RWPE2 (cell line): ENCODE measurements around the gene TGM5.

ENCODE experiments used
- ATAC-seq: fragments of 200-7000 bp; cut with Tn5 transposase; 3 replicates; pipeline ENCODE4 v1.9.1; 2021; ENCODE audit warnings: low read depth
- DNase-seq: peaks from one replicate; pipeline ENCODE4 v3.0.0-alpha.2; 2020; ENCODE audit warnings: low spot score
- H3K27ac ChIP-seq: fragments of 450-650 bp; 2 replicates; pipeline ENCODE4 v1.5.1; 2017; ENCODE audit warnings: mild to moderate bottlenecking; ENCODE audit not compliant: poor library complexity, severe bottlenecking
- H3K27me3 ChIP-seq: fragments of 250-450 bp; sonication (Bioruptor Pico); 2 replicates; pipeline ENCODE4 v1.5.1; 2021; ENCODE audit warnings: mild to moderate bottlenecking, moderate library complexity; ENCODE audit not compliant: insufficient read depth, poor library complexity, severe bottlenecking
- H3K36me3 ChIP-seq: fragments of 250-450 bp; sonication (Bioruptor Pico); 2 replicates; pipeline ENCODE4 v1.5.1; 2020; ENCODE audit warnings: low read depth, mild to moderate bottlenecking, moderate library complexity
- H3K4me1 ChIP-seq: fragments of 250-450 bp; sonication (Bioruptor Pico); 2 replicates; pipeline ENCODE4 v1.5.1; 2021; ENCODE audit warnings: mild to moderate bottlenecking, moderate library complexity; ENCODE audit not compliant: insufficient read depth, poor library complexity, severe bottlenecking
- H3K4me3 ChIP-seq: fragments of 250-450 bp; sonication (Bioruptor Pico); 2 replicates; pipeline ENCODE4 v1.5.1; 2021; ENCODE audit warnings: mild to moderate bottlenecking, moderate library complexity; ENCODE audit not compliant: severe bottlenecking
- H3K9me3 ChIP-seq: fragments of 250-450 bp; sonication (Bioruptor Pico); 2 replicates; pipeline ENCODE4 v1.5.1; 2021; ENCODE audit warnings: mild to moderate bottlenecking, moderate library complexity; ENCODE audit not compliant: severe bottlenecking
- CTCF ChIP-seq: fragments of 450-650 bp; IDR thresholded peaks from one replicate; pipeline ENCODE4 v1.5.1; 2017; ENCODE audit warnings: mild to moderate bottlenecking, moderate library complexity; ENCODE audit not compliant: poor library complexity, severe bottlenecking

Gene TGM5

DNA sequence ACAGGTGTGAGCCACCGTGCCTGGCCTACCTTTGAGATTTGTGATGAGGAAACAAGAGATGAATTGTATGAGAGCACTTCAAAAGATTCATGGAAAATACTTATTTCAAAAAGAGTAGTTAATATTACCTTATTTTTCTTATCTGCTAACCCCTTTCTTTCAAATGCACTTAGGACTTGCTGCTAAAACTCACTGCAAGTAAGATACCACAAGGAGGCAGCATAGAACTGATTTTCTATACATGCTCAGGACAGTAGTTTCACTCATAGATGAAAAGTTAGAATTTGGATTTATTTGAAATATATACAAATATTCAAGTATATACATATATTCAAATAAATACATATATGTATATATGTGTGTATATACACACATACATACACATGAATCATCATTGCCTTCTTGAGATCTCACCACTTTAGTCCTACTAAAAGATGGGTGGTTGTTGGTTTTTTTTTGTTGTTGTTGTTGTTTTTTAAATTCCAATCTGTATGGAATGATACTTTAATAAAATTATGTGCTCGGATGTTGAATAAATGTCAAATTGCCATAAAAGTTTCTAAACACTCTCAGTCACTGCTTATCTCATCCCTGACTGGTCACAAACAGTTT lies 79.1 kb downstream of the TGM5 start:
- no peaks in the 10 kb centered on the region for H3K4me1 ChIP-seq
- ATAC-seq (no peak), DNase-seq (no peak)
- TF ChIP-seq CTCF = peak; percentile 93
- peaks cover 33% of the 10 kb centered on the region for H3K36me3 ChIP-seq
- H3K27ac ChIP-seq = no peak overlapping the region
- H3K27me3 ChIP-seq = no peaks in the 10 kb centered on the region
- H3K4me3 ChIP-seq = no peak overlapping the region
- H3K9me3 ChIP-seq = no peaks in the 10 kb centered on the region

GRCh38 chr15:43186003-43186353 lies 80.8 kb downstream of the TGM5 start:
- Histone ChIP-seq H3K27ac (peak overlapping the region; percentile 36), H3K4me1 (no peaks in the 10 kb centered on the region), H3K9me3 (no peaks in the 10 kb centered on the region), H3K27me3 (no peaks in the 10 kb centered on the region), H3K36me3 (peaks cover 24% of the 10 kb centered on the region), H3K4me3 (peak overlapping the region; percentile 43)
- no peak for DNase-seq
- peak; percentile 46 for TF ChIP-seq CTCF
- ATAC-seq = peak; percentile 3; the same call in 2 of the 3 replicates

DNA sequence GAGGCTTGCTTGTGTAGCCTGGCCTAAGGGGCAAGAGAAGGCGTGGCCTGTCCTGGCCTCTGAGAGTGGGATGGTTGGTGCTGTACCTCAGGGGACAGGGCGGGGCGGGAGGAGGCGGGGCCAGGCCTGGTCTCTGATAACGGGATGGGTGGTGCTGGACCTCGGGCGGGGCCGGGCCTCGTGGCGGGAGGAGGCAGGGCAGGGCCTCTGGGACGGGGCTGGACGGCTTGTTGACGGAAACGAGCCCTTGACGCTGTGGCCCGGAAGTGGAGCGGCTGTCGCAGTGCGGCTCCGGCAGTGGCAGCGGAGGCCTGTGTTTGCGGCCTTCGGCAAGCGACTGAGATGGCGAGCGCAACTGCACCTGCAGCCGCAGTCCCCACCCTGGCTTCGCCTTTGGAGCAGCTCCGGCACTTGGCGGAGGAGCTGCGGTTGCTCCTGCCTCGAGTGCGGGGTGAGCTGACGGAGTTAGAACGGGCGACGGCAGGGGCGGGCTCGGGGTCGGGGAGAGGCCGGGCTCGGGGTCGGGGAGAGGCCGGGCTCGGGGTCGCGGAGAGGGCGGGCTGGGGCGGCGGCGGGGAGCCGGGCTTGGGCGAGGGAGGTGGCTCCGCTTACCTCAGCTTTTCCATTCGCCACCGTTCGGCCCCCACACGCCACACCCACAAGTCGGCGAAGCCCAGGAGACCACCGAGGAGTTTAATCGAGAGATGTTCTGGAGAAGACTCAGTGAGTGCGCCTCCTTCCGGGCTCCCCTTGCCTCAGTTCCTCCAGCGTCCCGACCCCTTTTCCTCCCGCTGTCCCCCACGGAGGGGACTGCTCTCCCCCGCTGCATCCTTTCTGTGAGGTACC lies 81.3 kb downstream of the TGM5 start, which contains the start of gene CCNDBP1:
TSS of gene CCNDBP1 (plus strand) at position 247 of the 846 bp plus-strand sequence. CDS start at position 343, 96 bp downstream.
- Histone ChIP-seq H3K9me3 (no peaks in the 10 kb centered on the region), H3K4me3 (peak within 1 kb of the TSS; percentile 43), H3K27ac (peak within 1 kb of the TSS; percentile 36), H3K36me3 (peaks cover 22% of the 10 kb centered on the region), H3K4me1 (no peaks in the 10 kb centered on the region), H3K27me3 (no peaks in the 10 kb centered on the region)
- DNase-seq = peak; percentile 99
- TF ChIP-seq CTCF = peak; percentile 70
- peak; percentile 98 for ATAC-seq

DNA sequence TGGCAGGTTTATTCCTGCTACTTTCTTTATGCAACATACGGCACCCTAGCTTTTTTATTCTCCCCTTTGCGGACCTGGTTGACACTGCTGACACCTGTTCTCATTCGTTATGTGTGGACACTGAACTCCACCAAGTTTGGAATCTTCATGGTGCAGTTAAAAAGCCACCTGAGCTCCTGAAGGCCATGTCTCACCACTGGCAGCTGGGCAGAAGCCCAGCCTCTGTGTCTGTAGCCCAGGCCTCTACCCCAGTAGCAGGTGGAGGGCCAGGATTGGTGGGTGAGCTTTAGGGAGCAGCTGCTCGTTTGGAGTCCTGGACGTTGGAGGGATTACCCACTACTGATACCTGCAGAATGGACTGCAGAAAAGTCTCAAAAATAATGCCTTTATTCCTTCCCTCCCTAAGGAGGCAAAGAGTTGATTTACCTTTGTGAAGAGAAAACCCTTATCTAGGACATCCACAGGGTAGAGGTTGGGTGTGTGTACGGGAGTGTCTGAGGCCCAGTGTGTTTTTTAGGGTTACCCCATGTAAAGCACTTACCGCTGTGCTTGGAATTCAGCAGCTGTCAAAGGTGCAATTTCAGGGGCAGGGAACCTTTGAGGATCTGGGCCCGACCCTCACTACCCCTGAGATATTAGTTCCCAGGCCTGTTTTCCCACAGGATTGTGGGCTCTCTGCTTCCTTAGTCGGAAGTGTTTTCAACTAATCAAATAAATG lies 82.2 kb downstream of the TGM5 start:
- DNase-seq (no peak), ATAC-seq (no peak)
- Histone ChIP-seq H3K36me3 (peaks cover 15% of the 10 kb centered on the region), H3K9me3 (no peaks in the 10 kb centered on the region), H3K4me1 (no peaks in the 10 kb centered on the region), H3K27ac (peak overlapping the region; percentile 36), H3K27me3 (no peaks in the 10 kb centered on the region), H3K4me3 (peak overlapping the region; percentile 43)
- no peak for TF ChIP-seq CTCF
